Measurements from ENCODE around the gene KMT2A. TPM values are rescaled to one million over a fixed set of nuclear protein-coding genes. Genes with fewer than 3 reads are reported as not detected.

KMT2A gene
- polyA plus RNA-seq, 1 donor from 2014 or later: 16.7 TPM

DNA sequence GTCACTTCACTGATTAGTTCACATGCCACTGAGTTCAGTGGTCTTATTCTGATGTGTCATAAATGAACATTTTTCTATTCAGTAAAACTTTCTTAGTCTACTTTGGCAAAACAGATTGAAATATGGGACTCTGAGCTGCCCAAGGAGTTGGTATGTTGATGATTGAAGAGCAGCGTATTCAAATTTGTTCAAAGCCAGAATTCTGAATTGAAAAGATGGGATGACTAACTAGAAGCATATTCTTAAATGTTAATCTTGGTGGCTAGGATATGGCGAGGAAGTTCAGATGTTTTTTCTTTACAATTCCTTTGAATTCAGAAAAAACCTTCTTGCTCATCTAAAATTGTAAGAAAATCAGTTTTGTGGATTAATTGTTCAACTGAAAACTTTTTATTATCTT is 34.7 kb downstream of the KMT2A start:
- no peaks in the 10 kb centered on the region for H3F3A ChIP-seq (ENCODE audit: insufficient read depth, low read length, poor library complexity, severe bottlenecking)
- H3K9me3 ChIP-seq (ENCODE audit: low read length): no peaks in the 10 kb centered on the region
- H3K27me3 ChIP-seq (ENCODE audit: insufficient read depth, low read depth, low read length): no peaks in the 10 kb centered on the region
- no peaks in the 10 kb centered on the region for H4K20me1 ChIP-seq (ENCODE audit: insufficient read depth)
- H2AFZ ChIP-seq (ENCODE audit: low read depth, low read length): no peak overlapping the region
- peaks cover 51% of the 10 kb centered on the region for H3K79me2 ChIP-seq (replicated peaks; ENCODE audit: insufficient read depth, low read length)
- H3K36me3 ChIP-seq (ENCODE audit: insufficient read depth, low read length): peaks cover 9% of the 10 kb centered on the region
- no peak overlapping the region for H3K27ac ChIP-seq (ENCODE audit: low read length)
- TF ChIP-seq POLR2AphosphoS5 (IDR thresholded peaks at IDR 0.05) (no peak), RAD21 (conservative IDR thresholded peaks at IDR 0.05) (no peak), MXI1 (conservative IDR thresholded peaks at IDR 0.05; ENCODE audit: poor library complexity, severe bottlenecking) (no peak), EZH2 (IDR thresholded peaks at IDR 0.05; ENCODE audit: borderline replicate concordance, insufficient read depth, low read length, poor library complexity, severe bottlenecking) (no peak), SMC3 (conservative IDR thresholded peaks at IDR 0.05; ENCODE audit: poor library complexity) (no peak), EP300 (conservative IDR thresholded peaks at IDR 0.05; ENCODE audit: poor library complexity, severe bottlenecking) (no peak), TAF1 (IDR thresholded peaks at IDR 0.05; ENCODE audit: low read depth) (no peak)
- TF ChIP-seq, protein P1, sequence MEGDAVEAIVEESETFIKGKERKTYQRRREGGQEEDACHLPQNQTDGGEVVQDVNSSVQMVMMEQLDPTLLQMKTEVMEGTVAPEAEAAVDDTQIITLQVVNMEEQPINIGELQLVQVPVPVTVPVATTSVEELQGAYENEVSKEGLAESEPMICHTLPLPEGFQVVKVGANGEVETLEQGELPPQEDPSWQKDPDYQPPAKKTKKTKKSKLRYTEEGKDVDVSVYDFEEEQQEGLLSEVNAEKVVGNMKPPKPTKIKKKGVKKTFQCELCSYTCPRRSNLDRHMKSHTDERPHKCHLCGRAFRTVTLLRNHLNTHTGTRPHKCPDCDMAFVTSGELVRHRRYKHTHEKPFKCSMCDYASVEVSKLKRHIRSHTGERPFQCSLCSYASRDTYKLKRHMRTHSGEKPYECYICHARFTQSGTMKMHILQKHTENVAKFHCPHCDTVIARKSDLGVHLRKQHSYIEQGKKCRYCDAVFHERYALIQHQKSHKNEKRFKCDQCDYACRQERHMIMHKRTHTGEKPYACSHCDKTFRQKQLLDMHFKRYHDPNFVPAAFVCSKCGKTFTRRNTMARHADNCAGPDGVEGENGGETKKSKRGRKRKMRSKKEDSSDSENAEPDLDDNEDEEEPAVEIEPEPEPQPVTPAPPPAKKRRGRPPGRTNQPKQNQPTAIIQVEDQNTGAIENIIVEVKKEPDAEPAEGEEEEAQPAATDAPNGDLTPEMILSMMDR (IDR thresholded peaks at IDR 0.05; ENCODE audit: poor library complexity, severe bottlenecking): no peak
- TF ChIP-seq, protein P2, sequence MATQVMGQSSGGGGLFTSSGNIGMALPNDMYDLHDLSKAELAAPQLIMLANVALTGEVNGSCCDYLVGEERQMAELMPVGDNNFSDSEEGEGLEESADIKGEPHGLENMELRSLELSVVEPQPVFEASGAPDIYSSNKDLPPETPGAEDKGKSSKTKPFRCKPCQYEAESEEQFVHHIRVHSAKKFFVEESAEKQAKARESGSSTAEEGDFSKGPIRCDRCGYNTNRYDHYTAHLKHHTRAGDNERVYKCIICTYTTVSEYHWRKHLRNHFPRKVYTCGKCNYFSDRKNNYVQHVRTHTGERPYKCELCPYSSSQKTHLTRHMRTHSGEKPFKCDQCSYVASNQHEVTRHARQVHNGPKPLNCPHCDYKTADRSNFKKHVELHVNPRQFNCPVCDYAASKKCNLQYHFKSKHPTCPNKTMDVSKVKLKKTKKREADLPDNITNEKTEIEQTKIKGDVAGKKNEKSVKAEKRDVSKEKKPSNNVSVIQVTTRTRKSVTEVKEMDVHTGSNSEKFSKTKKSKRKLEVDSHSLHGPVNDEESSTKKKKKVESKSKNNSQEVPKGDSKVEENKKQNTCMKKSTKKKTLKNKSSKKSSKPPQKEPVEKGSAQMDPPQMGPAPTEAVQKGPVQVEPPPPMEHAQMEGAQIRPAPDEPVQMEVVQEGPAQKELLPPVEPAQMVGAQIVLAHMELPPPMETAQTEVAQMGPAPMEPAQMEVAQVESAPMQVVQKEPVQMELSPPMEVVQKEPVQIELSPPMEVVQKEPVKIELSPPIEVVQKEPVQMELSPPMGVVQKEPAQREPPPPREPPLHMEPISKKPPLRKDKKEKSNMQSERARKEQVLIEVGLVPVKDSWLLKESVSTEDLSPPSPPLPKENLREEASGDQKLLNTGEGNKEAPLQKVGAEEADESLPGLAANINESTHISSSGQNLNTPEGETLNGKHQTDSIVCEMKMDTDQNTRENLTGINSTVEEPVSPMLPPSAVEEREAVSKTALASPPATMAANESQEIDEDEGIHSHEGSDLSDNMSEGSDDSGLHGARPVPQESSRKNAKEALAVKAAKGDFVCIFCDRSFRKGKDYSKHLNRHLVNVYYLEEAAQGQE (IDR thresholded peaks at IDR 0.05; ENCODE audit: borderline replicate concordance): no peak
- H3K9ac ChIP-seq (ENCODE audit: low read length): no peak overlapping the region
- H3K9me2 ChIP-seq (ENCODE audit: insufficient read depth, low read length): no peaks in the 10 kb centered on the region
- H3K4me2 ChIP-seq (ENCODE audit: low read length): no peak overlapping the region
- H3K4me3 ChIP-seq (ENCODE audit: low read length): no peak overlapping the region

DNA sequence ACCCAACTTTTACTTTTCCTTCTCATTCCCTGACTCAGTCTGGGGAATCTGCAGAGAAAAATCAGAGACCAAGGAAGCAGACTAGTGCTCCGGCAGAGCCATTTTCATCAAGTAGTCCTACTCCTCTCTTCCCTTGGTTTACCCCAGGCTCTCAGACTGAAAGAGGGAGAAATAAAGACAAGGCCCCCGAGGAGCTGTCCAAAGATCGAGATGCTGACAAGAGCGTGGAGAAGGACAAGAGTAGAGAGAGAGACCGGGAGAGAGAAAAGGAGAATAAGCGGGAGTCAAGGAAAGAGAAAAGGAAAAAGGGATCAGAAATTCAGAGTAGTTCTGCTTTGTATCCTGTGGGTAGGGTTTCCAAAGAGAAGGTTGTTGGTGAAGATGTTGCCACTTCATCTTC is 37.2 kb downstream of the KMT2A start:
- H3K4me2 ChIP-seq (ENCODE audit: low read length): no peak overlapping the region
- no peak overlapping the region for H2AFZ ChIP-seq (ENCODE audit: low read depth, low read length)
- no peaks in the 10 kb centered on the region for H3F3A ChIP-seq (ENCODE audit: insufficient read depth, low read length, poor library complexity, severe bottlenecking)
- H3K79me2 ChIP-seq (replicated peaks; ENCODE audit: insufficient read depth, low read length): peaks cover 34% of the 10 kb centered on the region
- H3K27ac ChIP-seq (ENCODE audit: low read length): no peak overlapping the region
- no peak overlapping the region for H3K4me3 ChIP-seq (ENCODE audit: low read length)
- no peak overlapping the region for H3K9ac ChIP-seq (ENCODE audit: low read length)
- no peaks in the 10 kb centered on the region for H4K20me1 ChIP-seq (ENCODE audit: insufficient read depth)
- H3K9me2 ChIP-seq (ENCODE audit: insufficient read depth, low read length): no peaks in the 10 kb centered on the region
- no peaks in the 10 kb centered on the region for H3K27me3 ChIP-seq (ENCODE audit: insufficient read depth, low read depth, low read length)
- TF ChIP-seq, protein P2 (IDR thresholded peaks at IDR 0.05; ENCODE audit: borderline replicate concordance): no peak
- no peak for TF ChIP-seq MXI1 (conservative IDR thresholded peaks at IDR 0.05; ENCODE audit: poor library complexity, severe bottlenecking)
- no peak for TF ChIP-seq RAD21 (conservative IDR thresholded peaks at IDR 0.05)
- no peak for TF ChIP-seq EZH2 (IDR thresholded peaks at IDR 0.05; ENCODE audit: borderline replicate concordance, insufficient read depth, low read length, poor library complexity, severe bottlenecking)
- TF ChIP-seq EP300 (conservative IDR thresholded peaks at IDR 0.05; ENCODE audit: poor library complexity, severe bottlenecking): no peak
- no peak for TF ChIP-seq TAF1 (IDR thresholded peaks at IDR 0.05; ENCODE audit: low read depth)
- no peak for TF ChIP-seq SMC3 (conservative IDR thresholded peaks at IDR 0.05; ENCODE audit: poor library complexity)
- TF ChIP-seq POLR2AphosphoS5 (IDR thresholded peaks at IDR 0.05): no peak
- TF ChIP-seq, protein P1 (IDR thresholded peaks at IDR 0.05; ENCODE audit: poor library complexity, severe bottlenecking): no peak
- H3K9me3 ChIP-seq (ENCODE audit: low read length): no peaks in the 10 kb centered on the region
- H3K36me3 ChIP-seq (ENCODE audit: insufficient read depth, low read length): peaks cover 9% of the 10 kb centered on the region

All from neural cell (in vitro differentiated cells).